Activated naive CD4-positive, alpha-beta T cell treated with anti-CD3 and anti-CD28 coated beads, Interleukin-2, amount 50 U/mL, for 72 hours (primary cell): Measurements from ENCODE around the gene NTN3. TPM values are rescaled to one million over a fixed set of nuclear protein-coding genes. Genes with fewer than 3 reads are reported as not detected.

Experiments
- ATAC-seq, 2 donors: fragments of 150-1000 bp; cut with Tn5 transposase; 2 replicates each; pipeline ENCODE4 v1.10.0; 2021; ENCODE audit warnings: mild to moderate bottlenecking in 2 of 2, moderate library complexity in 2 of 2
- DNase-seq, 2 donors: peaks; one replicate each; pipeline ENCODE4 v3.0.0; 2021 to 2022; ENCODE audit warnings: low spot score in 2 of 2
- H3K27ac Mint-ChIP-seq, 2 donors: one replicate each; pipeline ENCODE4 v1.8.0; 2022; ENCODE audit warnings: mild to moderate bottlenecking in 2 of 2, mixed read lengths in 2 of 2
- H3K36me3 Mint-ChIP-seq, 2 donors: one replicate each; pipeline ENCODE4 v1.8.0; 2022; ENCODE audit warnings: mixed read lengths in 2 of 2
- H3K9me3 Mint-ChIP-seq, 2 donors: one replicate each; pipeline ENCODE4 v1.8.0; 2022; ENCODE audit warnings: mixed read lengths in 2 of 2
- total RNA-seq, 2 donors: library from RNA; stranded (reverse); gene quantifications; one replicate each; pipeline ENCODE4 v1.2.3, GENCODE V29; 2022

Gene NTN3
- total RNA-seq, 2 donors from 2014 or later, result not detected

DNA sequence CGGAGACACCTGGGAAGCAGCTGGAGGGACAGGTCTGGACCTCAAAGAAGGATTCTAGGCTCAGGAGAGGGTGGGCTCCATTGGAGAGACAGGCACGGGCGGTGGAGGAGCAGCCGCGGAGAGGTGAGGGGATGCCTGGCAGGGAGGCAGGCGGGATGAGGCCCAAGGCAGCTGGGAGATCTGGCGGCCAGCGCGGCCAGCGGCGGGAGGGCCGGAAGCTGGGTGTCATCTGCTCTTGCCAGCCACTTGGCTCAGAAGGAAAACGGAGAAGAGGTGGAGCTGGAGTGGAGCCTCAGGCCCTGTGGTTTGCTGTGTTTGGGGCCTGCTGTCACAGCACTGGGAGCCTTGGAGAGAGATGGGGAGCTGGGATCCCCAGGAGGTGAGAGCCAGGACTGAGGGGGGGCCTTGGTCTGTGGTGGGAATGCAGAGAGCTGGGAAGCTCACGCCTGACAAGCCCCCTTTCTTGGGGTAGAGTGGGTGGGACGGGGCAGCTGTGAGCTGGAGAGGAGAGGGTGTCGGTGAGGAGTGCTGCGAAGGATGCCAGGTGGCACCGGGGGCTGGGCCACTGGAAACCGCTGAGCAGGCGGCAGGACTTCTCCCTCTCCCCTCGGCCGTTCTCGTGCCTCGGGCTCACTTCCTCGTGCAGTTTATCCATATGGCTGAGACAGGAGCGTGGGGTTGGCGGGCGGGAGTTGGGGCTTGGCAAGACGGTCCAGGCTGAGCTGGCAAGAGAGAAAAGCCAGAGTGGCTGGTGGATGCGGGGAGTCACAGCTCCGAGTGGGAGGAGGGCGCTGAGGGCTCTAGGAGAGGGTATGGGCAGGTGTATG lies 11.8 kb downstream of the NTN3 start:
- Mint-ChIP-seq H3K36me3 (no peaks in the 10 kb centered on the region), H3K27ac (peak overlapping the region in 1 of 2 donors; percentile 71), H3K9me3 (no peaks in the 10 kb centered on the region)
- ATAC-seq, result no peak
- no peak for DNase-seq

DNA sequence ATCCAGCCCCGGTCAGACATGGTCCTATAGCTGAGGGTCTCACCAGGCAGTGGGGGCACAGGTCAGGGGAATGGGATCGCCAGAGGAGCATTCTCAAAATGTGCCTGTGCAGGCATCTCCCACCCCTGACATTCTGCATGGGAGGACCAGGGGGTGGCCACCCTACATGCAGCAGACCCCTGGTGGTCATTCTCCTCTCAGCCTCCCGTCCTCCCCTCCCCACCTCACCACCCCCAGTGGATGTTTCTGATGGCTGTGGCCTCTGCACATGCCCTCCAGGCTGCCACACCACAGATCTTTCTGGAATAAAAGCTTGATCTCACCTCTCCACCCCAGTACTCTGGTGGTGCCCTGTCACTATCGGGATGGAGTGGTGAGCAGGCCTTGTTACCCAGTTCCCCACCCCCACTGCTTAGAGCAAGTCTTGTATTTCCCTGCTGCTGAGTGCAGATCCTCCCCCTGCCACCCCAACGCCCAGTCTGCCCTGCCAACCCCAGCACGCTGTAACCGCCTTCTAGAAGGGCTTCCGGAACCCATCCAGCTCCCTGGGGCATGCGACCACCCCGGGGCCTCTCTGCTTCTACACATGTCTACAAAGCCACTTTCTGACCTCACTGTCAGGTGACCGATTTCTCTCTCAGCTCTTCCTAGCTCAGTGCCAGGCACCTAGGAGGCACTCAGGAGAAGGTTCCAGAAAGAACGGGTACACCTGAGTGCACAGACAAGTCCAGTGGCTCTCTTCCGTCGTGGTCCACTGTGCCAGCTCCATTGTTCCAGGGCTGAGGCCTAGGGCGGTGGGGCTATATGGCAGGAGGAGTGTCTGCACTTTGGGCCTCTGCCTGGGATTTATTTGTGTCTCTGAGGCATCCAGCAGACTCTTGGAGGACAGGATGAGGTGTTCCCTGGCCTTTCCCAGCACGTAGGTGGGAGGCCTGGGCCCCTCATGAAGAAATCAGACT lies 13.1 kb downstream of the NTN3 start:
- Mint-ChIP-seq H3K9me3 (no peaks in the 10 kb centered on the region), H3K27ac (peak overlapping the region; percentile 71 to 85), H3K36me3 (no peaks in the 10 kb centered on the region)
- ATAC-seq, result no peak
- no peak for DNase-seq

DNA sequence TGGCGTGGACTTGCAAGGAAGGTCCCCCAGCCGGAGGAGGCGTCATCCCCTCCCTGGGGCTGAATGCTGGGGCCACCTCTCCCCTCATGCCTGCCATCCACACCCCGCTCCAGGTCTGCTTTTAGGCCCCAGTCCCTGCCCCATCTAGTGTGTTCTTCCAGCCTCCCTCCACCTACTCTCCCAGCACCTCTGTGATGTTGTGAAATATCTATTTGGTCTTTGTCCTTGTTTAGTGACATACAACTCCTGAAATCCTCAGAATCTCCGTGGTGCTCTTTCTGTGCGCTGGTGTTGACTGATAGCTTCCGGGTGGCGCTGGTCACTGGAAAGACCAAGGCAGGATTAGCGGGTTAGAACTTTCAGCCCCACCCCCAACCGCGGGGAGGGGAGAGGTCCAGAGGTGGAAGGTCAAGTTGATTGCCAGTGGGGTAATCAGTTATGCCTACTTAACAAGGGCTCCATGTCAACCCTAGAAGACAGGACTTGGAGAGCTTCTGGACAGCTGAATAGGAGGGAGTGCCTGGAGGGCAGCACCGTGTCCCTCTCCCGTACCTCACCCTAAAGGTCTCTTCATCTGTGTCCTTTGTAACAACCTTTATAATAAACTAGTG lies 13.9 kb downstream of the NTN3 start:
- no peak for DNase-seq
- Mint-ChIP-seq H3K9me3 (no peaks in the 10 kb centered on the region), H3K27ac (peak overlapping the region; percentile 37 to 85), H3K36me3 (no peaks in the 10 kb centered on the region)
- ATAC-seq, result no peak

DNA sequence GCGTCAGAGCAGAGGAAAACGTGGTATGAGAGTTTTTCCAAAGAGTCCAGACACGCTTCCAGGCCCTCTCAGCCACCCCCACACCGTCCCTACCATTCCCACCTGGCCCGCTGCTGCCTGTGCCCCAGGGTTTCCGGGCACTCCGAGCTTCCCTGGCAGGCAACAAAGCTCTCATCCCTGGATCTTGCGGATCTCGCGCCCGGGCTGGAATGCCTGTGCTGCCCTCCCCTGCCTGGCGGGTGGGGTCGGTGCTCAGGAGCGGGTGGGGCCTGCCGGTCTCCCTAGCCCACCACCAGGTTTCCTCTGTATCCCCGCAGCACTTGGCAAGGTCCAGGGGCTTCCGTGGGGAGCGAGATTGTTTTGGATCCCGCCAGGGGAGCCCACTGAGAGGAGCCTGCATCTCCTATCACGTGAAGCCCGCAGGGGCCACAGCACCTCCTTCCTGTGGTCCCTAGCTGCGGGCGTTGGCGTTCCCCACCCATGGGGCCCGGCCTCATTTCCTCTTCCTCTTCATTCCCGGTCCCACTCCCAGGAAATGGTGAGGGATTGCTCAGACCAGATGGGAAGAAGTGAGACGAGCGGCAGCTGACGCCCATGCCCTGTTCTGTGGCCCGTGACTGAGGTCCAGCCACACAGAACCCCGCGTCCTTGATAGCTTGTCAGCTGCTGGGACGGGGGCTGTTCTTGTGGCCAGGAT lies 14.9 kb downstream of the NTN3 start:
- H3K36me3 Mint-ChIP-seq, result no peaks in the 10 kb centered on the region
- DNase-seq (no peak), ATAC-seq (no peak)
- peak overlapping the region in 1 of 2 donors; percentile 26 for H3K27ac Mint-ChIP-seq
- H3K9me3 Mint-ChIP-seq, result no peaks in the 10 kb centered on the region

DNA sequence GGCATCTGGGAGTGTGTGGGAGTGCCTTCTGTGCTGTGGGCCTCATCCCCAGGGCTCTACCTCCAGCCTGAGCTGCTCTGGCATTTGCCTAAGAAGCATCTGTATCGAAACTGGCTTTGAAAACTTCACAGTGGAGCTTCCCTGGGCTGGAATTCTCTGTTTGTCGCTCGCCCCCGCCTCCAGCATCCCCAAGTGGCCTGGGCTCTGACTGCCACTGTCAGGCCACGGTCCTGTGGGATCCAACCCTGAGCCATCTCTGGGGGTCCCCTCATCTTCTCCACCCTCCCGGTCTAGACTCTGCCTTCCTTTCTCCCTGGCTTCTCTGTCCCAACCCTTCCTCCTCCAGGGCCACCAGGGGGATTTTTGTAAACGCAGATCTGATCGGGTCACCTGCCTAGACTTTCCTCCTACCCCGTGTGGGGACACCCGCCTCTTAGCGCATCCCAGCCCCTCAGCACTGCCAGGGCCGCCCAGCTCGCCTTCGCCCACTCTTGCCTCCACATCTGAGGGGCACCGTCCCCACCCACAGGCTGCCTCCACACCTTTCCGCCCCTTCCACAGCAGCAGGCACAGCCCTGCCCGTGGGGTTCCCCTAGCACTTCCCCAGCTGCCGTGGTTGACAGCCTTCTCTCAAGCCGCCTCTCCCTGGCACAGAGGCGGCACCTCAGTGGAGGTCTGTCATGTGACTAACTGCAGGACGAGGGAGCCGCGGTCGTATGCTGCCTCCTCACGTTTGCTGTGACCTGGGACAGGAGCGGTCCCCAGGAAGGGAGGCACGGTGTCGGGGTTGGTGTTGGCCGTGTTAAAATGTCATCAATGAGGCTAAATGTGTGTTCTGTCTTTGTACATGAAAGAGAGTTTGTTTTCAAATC lies 15.8 kb downstream of the NTN3 start:
- peak overlapping the region; percentile 26 to 89 for H3K27ac Mint-ChIP-seq
- ATAC-seq (peak; percentile 96 to 98), DNase-seq (peak; percentile 64 to 79)
- H3K36me3 Mint-ChIP-seq, result no peaks in the 10 kb centered on the region
- no peaks in the 10 kb centered on the region for H3K9me3 Mint-ChIP-seq

DNA sequence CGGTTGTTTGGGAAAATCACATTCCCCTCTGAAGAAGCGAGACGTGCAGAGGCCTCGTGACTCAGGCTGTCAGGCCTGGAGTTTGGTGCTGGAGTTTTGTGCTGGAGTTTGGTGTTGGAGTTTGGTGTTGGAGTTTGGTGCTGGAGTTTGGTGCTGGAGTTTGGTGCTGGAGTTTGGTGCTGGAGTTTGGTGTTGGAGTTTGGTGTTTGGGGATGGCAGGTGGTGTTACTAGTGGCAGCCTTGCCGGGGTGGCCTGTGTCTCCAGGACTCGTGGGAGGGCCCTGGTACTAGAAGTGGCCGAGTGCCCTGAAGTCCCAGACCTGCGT lies 16.4 kb downstream of the NTN3 start:
- ATAC-seq (no peak), DNase-seq (no peak)
- no peaks in the 10 kb centered on the region for H3K36me3 Mint-ChIP-seq
- no peaks in the 10 kb centered on the region for H3K9me3 Mint-ChIP-seq
- H3K27ac Mint-ChIP-seq, result peak overlapping the region; percentile 26 to 89

DNA sequence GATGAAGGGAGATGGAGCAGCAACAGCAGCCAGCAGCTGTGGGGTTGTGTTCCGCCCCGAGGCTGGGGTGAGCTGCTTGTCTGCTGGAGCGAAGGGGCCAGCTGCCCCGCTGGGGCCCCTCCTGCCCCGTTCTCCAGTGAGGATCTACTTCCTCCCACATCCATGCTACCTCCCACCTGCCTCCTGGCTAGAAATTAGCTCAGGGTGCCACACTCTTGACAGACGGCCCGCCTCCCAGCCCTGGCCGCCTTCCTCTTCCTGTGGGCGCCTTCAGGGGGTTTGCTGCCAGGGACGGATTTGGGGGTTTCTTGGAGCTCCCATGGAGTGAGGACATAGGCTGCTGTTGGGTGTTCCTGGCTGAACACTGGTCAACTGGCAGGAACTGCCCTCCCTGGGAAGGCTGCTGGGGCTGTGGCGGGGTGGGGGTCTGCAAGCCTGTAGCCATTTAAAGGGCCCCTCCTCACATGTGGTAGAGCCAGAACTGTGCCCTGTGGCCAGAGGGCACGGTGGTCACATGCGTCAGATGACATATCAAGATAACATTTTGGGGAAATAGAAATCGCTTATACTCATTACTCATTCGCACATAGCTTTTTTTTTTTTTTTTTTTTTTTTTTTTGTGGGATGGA lies 16.9 kb downstream of the NTN3 start:
- no peak for DNase-seq
- Mint-ChIP-seq H3K36me3 (no peaks in the 10 kb centered on the region), H3K27ac (peak overlapping the region in 1 of 2 donors; percentile 26), H3K9me3 (no peaks in the 10 kb centered on the region)
- no peak for ATAC-seq

DNA sequence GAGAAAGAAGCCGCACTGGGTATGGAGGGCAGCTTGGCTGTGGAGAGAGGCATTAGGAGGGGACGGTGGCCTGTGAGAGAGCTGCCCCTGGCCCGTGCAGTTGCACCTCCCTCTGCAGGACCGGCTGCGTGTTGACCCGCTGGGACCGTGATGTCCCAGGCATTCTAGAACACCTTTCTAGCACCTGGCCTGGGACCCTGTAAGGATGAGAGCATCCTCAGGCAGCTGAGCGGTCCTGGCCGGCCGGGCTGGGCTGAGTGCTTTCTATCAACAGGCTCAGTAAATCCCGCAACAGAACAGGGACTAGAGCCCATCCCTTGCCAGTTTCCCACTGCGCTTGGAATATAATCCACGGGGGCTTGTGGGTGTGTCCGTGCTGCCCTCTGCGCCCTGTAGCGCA lies 18.5 kb downstream of the NTN3 start:
- no peak for ATAC-seq
- no peak overlapping the region for H3K27ac Mint-ChIP-seq
- DNase-seq, result no peak
- no peaks in the 10 kb centered on the region for H3K9me3 Mint-ChIP-seq
- H3K36me3 Mint-ChIP-seq, result no peaks in the 10 kb centered on the region

DNA sequence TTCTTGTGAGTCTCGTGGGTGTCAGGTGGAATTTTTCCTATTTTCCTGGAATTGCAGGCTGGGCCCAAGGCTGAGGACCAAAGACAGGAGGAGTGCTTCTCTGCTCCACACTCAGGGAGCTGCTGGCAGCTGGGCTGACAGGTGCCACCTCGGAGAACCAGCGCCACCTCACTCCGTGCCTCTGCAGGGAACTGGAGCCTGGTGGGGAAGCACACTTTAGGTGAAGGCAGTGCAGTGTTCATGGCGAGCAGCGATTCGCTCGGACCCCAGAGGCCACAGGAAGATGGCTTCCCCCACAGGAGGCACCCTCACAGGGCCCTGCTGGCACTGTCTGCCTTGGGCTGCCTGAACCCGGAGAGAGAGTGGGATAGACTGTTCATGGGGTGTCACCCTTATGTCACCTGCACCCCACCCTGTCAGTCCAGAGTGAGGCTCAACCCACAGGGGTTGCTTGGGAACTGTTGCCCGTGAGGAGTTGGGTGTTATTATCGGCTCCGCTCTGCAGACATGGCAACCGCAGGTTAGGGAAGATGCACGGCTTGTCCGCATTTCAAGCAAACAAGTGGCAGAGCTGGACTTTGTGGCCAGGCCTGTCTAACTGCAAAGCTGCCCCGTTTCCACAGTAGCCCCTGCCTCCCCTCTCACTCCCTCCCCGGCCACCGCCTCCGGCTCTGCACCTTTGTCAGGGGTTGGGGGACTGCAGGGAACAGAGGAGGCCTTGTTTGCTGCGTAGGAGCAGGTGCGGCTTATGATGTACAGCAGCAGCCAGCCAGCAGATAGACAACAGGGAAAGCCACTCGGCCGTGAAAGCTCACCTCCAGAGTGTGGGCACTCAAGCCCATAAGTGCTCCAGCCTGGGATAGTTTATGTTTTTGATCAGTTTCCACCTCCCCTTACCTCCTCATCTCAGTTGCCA lies 19.4 kb downstream of the NTN3 start:
- ATAC-seq (no peak), DNase-seq (no peak)
- no peaks in the 10 kb centered on the region for H3K9me3 Mint-ChIP-seq
- H3K27ac Mint-ChIP-seq, result no peak overlapping the region
- H3K36me3 Mint-ChIP-seq, result no peaks in the 10 kb centered on the region

DNA sequence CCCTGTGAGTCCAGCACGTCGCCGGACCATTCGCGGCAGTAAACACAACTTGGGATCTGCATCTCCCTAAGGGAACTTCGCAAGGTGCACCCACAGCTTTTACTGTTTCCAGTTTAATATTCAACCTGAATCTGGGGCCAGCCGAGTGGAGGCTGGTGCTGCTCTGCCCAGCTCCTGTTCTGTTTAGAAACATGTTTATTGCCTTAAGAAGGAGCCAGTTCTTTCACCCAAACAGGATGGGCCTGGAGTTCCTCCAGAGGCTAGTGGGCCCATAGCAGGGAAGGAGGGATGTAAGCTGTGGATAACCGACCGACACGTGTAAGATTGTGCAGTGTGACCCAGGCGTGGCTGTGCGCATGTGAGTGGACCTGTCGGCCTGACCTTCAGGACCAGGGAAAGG lies 21.2 kb downstream of the NTN3 start:
- no peaks in the 10 kb centered on the region for H3K36me3 Mint-ChIP-seq
- ATAC-seq (no peak), DNase-seq (no peak)
- H3K27ac Mint-ChIP-seq, result peak overlapping the region in 1 of 2 donors; percentile 36
- H3K9me3 Mint-ChIP-seq, result no peaks in the 10 kb centered on the region

DNA sequence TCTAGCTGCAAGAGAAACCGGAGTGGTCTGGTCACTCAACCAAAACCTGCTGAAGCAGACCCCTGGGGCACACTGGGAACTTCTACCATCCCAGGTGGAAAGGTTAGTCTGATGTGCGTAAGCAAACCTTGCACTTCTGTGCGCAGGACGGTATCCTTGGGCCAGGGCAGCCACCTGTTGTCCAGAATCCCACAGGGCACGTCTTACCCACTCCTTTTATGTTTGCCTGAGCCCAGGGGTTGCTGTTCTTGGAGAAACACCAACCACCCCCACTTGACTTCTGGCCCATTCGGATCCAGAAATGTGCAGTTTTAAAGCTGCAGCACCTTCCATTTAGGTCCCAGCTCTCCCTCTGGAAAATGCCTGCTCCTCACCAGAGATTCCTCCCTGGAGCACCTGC lies 22.5 kb downstream of the NTN3 start:
- no peak for ATAC-seq
- no peaks in the 10 kb centered on the region for H3K9me3 Mint-ChIP-seq
- no peak for DNase-seq
- H3K27ac Mint-ChIP-seq, result no peak overlapping the region
- H3K36me3 Mint-ChIP-seq, result no peaks in the 10 kb centered on the region

DNA sequence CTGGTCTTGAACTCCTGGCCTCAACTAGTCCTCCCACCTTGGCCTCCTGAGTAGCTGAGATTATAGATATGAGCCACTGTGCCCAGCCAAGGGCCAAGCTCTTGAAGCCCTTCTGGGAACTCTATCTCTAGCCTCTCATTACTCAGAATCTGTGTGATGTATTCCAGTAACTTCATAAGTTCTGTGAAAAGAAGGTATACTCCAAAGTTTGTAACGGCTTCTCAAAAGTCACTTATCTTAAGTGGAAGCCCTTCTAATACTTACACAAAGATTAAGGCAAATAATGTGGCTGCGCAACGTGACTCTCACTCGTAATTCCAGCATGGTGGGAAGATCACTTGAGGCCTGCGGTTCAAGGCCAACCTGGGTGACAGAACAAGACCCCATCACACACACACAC lies 23.5 kb downstream of the NTN3 start:
- ATAC-seq (no peak), DNase-seq (no peak)
- no peaks in the 10 kb centered on the region for H3K9me3 Mint-ChIP-seq
- no peaks in the 10 kb centered on the region for H3K36me3 Mint-ChIP-seq
- no peak overlapping the region for H3K27ac Mint-ChIP-seq

DNA sequence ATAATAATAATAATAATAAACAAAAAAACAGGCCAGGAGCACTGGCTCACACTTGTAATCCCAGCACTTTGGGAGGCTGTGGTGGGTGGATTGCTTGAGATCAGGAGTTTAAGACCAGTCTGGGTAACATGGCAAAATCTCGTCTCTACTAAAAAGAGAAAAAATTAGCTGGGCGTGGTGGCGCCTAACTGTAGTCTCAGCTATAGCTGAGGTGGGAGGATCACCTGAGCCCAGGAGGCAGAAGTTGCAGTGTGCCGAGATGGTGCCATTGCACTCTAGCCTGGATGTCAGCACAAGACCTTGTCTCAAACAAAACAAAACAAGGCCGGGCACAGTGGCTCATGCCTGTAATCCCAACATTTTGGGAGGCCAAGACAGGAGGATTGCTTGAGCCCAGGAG lies 23.9 kb downstream of the NTN3 start:
- ATAC-seq (no peak), DNase-seq (no peak)
- no peaks in the 10 kb centered on the region for H3K36me3 Mint-ChIP-seq

DNA sequence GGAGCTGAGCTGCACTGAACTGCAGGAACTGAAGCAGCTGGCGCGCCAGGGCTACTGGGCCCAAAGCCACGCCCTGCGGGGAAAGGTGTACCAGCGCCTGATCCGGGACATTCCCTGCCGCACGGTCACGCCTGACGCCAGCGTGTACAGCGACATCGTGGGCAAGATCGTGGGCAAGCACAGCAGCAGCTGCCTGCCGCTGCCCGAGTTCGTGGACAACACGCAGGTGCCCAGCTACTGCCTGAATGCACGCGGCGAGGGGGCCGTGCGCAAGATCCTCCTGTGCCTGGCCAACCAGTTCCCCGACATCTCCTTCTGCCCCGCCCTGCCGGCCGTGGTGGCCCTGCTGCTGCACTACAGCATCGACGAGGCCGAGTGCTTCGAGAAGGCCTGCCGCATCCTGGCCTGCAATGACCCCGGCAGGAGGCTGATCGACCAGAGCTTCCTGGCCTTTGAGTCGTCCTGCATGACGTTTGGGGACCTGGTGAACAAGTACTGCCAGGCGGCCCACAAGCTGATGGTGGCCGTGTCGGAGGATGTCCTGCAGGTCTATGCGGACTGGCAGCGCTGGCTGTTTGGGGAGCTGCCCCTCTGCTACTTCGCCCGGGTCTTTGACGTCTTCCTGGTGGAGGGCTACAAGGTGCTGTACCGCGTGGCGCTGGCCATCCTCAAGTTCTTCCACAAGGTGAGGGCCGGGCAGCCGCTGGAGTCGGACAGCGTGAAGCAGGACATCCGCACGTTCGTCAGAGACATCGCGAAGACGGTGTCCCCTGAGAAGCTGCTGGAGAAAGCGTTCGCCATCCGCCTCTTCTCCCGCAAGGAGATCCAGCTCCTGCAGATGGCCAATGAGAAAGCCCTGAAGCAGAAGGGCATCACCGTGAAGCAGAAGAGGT lies 25.4 kb downstream of the NTN3 start:
- no peak for ATAC-seq
- H3K27ac Mint-ChIP-seq, result no peak overlapping the region

More for the DNA sequence above, 23.9 kb downstream of the NTN3 start:
- Mint-ChIP-seq H3K9me3 (no peaks in the 10 kb centered on the region), H3K27ac (no peak overlapping the region)

More for the DNA sequence above, 25.4 kb downstream of the NTN3 start:
- DNase-seq, result no peak
- no peaks in the 10 kb centered on the region for H3K36me3 Mint-ChIP-seq
- H3K9me3 Mint-ChIP-seq, result no peaks in the 10 kb centered on the region
